DND-41 (cell line): ENCODE data around the gene ADPRH.

Experiments used
- CTCF ChIP-seq: IDR thresholded peaks from 2 replicates; pipeline ENCODE4 v1.5.1; 2012; ENCODE audit warnings: borderline replicate concordance, low read length, moderate library complexity, mild to moderate bottlenecking; ENCODE audit not compliant: poor library complexity, severe bottlenecking; ENCODE audit errors: extremely low read depth
- EZH2 ChIP-seq: IDR thresholded peaks from 3 replicates; pipeline ENCODE4 v1.6.1; 2012; ENCODE audit warnings: borderline replicate concordance, low read depth, mild to moderate bottlenecking, moderate library complexity, low read length, inconsistent platforms; ENCODE audit not compliant: severe bottlenecking

- no peak for TF ChIP-seq CTCF
- no peak for TF ChIP-seq EZH2
Observed at GRCh38 chr3:119625451-119626153, 46.3 kb downstream of the ADPRH start.
